ENCODE data around the gene MVB12A. TPM values are rescaled to one million over a fixed set of nuclear protein-coding genes. Genes with fewer than 3 reads are reported as not detected.

The MVB12A gene
- total RNA-seq: 10 to 100 TPM; 53.1 to 70.1 TPM

DNA sequence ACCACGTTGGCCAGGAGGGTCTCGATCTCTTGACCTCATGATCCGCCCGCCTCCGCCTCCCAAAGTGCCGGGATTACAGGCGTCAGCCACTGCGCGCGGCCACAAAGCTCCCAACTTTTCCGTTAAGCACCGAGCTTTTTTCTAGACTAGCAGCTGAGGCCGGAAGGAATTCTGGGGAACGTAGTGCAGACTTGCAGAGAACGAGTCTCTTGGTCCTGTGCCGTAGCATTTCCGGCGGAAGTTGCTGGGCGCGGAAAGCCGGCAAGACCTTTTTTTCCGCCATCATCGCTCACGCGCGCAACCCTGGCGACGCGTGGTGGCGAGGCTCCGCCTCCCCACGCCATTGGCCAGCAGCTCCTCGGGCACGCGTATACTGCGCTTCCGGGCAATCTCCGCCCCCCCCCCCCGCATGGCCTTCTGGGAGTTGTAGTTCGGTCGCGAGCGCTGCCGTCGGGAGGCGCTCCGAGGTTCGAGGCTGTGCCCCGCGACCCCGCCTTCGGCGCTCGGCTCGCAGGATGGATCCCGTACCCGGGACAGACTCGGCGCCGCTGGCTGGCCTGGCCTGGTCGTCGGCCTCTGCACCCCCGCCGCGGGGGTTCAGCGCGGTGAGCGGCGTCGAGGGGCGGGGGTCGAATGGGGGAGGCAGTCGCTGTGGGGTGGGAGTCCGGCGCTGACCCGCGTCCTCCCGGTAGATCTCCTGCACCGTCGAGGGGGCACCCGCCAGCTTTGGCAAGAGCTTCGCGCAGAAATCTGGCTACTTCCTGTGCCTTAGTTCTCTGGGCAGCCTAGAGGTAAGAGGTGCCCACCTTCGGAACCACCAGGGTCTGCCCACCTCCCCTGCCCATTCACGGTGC is at the start of gene MVB12A:
TSS of gene MVB12A (plus strand) at position 427 of the 854 bp plus-strand sequence. CDS start at position 516, 89 bp downstream.
- no peaks in the 10 kb centered on the region for H3K9me3 ChIP-seq
- no peaks in the 10 kb centered on the region for H3K36me3 ChIP-seq
- H3K9ac ChIP-seq (ENCODE audit: low read depth in 2 of 2, low read length in 2 of 2): peak within 1 kb of the TSS; percentile 53 to 67
- peak; percentile 98 for DNase-seq
- intact Hi-C loops (cut with DNase I): no loop called here
- peak within 1 kb of the TSS; percentile 67 for H3K4me3 ChIP-seq
- H3K27ac ChIP-seq: peak within 1 kb of the TSS; percentile 77
- TF ChIP-seq, protein P1, sequence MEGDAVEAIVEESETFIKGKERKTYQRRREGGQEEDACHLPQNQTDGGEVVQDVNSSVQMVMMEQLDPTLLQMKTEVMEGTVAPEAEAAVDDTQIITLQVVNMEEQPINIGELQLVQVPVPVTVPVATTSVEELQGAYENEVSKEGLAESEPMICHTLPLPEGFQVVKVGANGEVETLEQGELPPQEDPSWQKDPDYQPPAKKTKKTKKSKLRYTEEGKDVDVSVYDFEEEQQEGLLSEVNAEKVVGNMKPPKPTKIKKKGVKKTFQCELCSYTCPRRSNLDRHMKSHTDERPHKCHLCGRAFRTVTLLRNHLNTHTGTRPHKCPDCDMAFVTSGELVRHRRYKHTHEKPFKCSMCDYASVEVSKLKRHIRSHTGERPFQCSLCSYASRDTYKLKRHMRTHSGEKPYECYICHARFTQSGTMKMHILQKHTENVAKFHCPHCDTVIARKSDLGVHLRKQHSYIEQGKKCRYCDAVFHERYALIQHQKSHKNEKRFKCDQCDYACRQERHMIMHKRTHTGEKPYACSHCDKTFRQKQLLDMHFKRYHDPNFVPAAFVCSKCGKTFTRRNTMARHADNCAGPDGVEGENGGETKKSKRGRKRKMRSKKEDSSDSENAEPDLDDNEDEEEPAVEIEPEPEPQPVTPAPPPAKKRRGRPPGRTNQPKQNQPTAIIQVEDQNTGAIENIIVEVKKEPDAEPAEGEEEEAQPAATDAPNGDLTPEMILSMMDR (IDR thresholded peaks at IDR 0.05): no peak
- no peaks in the 10 kb centered on the region for H3K27me3 ChIP-seq
- H3K4me1 ChIP-seq: peaks cover 4% of the 10 kb centered on the region

DNA sequence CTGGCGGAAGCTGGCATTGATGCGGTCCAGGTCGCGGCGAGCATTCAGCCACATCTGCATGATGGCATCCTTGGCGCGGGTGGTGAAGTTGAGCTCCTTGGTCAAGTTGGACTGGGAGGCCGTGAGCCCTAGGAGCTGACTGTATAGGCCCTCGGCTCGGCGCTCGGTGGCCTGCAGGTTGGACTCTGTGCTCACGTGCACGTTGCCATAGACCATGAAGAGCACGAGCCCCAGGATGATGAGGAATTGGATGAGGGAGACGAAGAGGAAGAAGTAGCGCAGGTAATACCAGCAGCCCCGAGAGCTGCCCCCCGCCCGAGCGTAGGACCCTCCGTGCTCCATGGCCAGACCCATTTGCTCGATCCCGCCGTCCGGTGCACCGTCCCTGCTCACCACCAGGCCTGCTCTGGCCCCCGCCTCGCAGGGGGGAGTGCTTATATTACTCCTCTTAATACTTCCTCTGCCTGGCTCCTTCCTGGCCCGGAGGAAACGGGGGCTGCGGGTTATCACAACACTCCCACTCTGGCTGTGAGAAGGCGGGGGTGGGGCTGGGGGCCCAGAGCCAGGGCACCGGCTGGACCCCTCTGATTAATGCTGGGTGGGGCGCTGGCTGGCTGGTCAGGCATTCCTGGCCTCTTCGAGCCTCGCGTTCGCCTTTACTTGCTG is 42.8 kb upstream of the MVB12A start, which contains the start of gene PLVAP:
TSS of gene PLVAP (minus strand) at position 408 of the 666 bp plus-strand sequence. CDS start at position 354, 54 bp downstream.
- Histone ChIP-seq H3K27me3 (no peaks in the 10 kb centered on the region), H3K4me3 (peak within 1 kb of the TSS; percentile 2), H3K36me3 (no peaks in the 10 kb centered on the region), H3K9ac (ENCODE audit: low read depth in 2 of 2, low read length in 2 of 2) (no peak within 1 kb of the TSS), H3K9me3 (no peaks in the 10 kb centered on the region), H3K27ac (no peak within 1 kb of the TSS), H3K4me1 (no peaks in the 10 kb centered on the region)
- DNase-seq: no peak
- TF ChIP-seq, protein P1 (IDR thresholded peaks at IDR 0.05): no peak
- intact Hi-C loops (cut with DNase I): no loop called here

DNA sequence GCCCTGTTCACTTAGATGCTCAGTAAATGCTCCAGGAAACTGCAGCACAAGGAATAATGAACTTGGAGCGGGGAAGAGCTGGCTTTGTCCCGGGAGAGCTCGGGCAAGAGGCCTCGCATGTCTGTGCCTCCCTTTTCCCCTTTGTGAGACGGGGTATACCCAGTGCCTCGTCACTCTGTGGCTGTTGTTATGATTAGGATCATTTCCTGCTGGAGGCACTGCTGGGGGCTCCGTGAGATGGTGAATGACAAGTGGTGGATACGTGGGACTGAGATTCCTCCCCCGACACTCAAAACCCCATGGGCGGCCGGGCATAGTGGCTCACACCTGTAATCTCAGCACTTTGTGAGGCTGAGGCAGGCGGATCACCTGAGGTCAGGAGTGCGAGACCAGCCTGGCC is 41.6 kb upstream of the MVB12A start:
- no peak for DNase-seq
- no peaks in the 10 kb centered on the region for H3K27me3 ChIP-seq
- no peak overlapping the region for H3K9ac ChIP-seq (ENCODE audit: low read depth in 2 of 2, low read length in 2 of 2)
- H3K4me3 ChIP-seq: no peak overlapping the region
- H3K9me3 ChIP-seq: no peaks in the 10 kb centered on the region
- no peaks in the 10 kb centered on the region for H3K4me1 ChIP-seq
- TF ChIP-seq, protein P1 (IDR thresholded peaks at IDR 0.05): no peak
- H3K36me3 ChIP-seq: no peaks in the 10 kb centered on the region
- H3K27ac ChIP-seq: no peak overlapping the region
- intact Hi-C loops (cut with DNase I): no loop called here

DNA sequence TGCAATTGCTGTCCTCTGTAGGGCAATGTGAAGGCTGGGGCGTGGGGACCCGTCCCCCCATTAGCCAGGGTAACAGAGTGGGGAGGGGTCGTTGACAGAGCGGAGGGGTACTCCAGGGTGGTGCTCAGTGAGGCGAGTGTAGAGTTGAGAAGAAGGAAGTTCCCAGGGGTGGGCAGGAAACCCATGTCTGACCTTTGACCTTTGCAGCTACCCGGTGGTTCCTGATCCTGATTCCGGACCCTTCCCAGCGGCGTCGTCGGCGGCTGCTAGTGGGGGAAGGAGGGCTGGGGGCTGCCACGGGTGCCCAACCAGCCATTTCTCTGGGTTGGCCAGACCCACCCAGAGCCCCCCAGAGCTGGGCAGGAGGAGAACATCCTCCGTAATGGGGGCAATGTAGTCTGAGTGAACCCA is 40.6 kb upstream of the MVB12A start:
- Histone ChIP-seq H3K9me3 (no peaks in the 10 kb centered on the region), H3K36me3 (no peaks in the 10 kb centered on the region), H3K4me1 (no peaks in the 10 kb centered on the region), H3K4me3 (no peak overlapping the region), H3K27ac (no peak overlapping the region), H3K9ac (ENCODE audit: low read depth in 2 of 2, low read length in 2 of 2) (no peak overlapping the region), H3K27me3 (no peaks in the 10 kb centered on the region)
- TF ChIP-seq, protein P1 (IDR thresholded peaks at IDR 0.05): no peak
- intact Hi-C loops (cut with DNase I): no loop called here
- no peak for DNase-seq

GRCh38 chr19:17380426-17381138 is 39.3 kb upstream of the MVB12A start:
- Histone ChIP-seq H3K27me3 (no peaks in the 10 kb centered on the region), H3K36me3 (no peaks in the 10 kb centered on the region), H3K9ac (ENCODE audit: low read depth in 2 of 2, low read length in 2 of 2) (no peak overlapping the region), H3K4me3 (no peak overlapping the region), H3K9me3 (no peaks in the 10 kb centered on the region), H3K27ac (no peak overlapping the region), H3K4me1 (no peaks in the 10 kb centered on the region)
- TF ChIP-seq, protein P1 (IDR thresholded peaks at IDR 0.05): no peak
- no peak for DNase-seq
- intact Hi-C loops (cut with DNase I): no loop called here
